ENCODE measurements around the gene TBCE.
A peak's percentile ranks its signal among the peaks of the same experiment; 100 is the strongest.
"Not testable (repeated sequence)": the region's sequence is repeated elsewhere in the genome, so short reads cannot be mapped to it uniquely, and the experiment has no call there.

TBCE gene

GRCh38 chr1:235357485-235358373 is 9.5 kb upstream of the TBCE start:
- no peak overlapping the region for H3K9ac ChIP-seq (ENCODE audit: low read depth, low read length)

GRCh38 chr1:235358899-235359298 is 8.3 kb upstream of the TBCE start:
- Histone ChIP-seq H3K9me3 (replicated peaks; ENCODE audit: low read length) (no peaks in the 10 kb centered on the region), H3K27me3 (ENCODE audit: control insufficient read depth, insufficient read depth, low read length) (no peaks in the 10 kb centered on the region), H3K4me2 (ENCODE audit: low read length) (no peak overlapping the region), H3K4me1 (ENCODE audit: control insufficient read depth, insufficient read depth, low read length) (no peaks in the 10 kb centered on the region), H3K9ac (ENCODE audit: low read depth, low read length) (no peak overlapping the region), H3K4me3 (ENCODE audit: low read length) (no peak overlapping the region), H3K36me3 (ENCODE audit: insufficient read depth, low read length) (no peaks in the 10 kb centered on the region)

More at GRCh38 chr1:235357485-235358373, 9.5 kb upstream of the TBCE start:
- no peak overlapping the region for H3K4me3 ChIP-seq (ENCODE audit: low read length)
- H3K27me3 ChIP-seq (ENCODE audit: control insufficient read depth, insufficient read depth, low read length): no peaks in the 10 kb centered on the region
- no peaks in the 10 kb centered on the region for H3K9me3 ChIP-seq (replicated peaks; ENCODE audit: low read length)
- H3K36me3 ChIP-seq (ENCODE audit: insufficient read depth, low read length): no peaks in the 10 kb centered on the region
- H3K4me2 ChIP-seq (ENCODE audit: low read length): peak overlapping the region; percentile 20
- H3K4me1 ChIP-seq (ENCODE audit: control insufficient read depth, insufficient read depth, low read length): no peaks in the 10 kb centered on the region

DNA sequence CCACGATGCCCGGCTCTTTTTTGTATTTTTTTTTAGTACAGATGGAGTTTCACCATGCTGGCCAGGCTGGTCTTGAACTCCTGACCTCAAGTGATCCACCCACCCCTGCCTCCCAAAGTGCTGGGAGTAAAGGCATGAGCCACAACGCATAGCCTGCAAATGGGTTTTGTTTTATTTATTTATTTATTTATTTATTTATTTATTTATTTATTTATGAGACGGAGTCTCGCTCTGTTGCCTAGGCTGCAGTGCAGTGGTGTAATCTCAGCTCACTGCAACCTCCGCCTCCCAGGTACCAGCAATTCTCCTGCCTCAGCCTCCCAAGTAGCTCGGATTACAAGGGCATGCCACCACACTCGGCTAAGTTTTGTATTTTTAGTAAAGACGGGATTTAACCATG is 3.0 kb upstream of the TBCE start:
- H3K4me2 ChIP-seq (ENCODE audit: low read length); H3K36me3 ChIP-seq (ENCODE audit: insufficient read depth, low read length); H3K9ac ChIP-seq (ENCODE audit: low read depth, low read length); H3K4me3 ChIP-seq (ENCODE audit: low read length); H3K9me3 ChIP-seq (replicated peaks; ENCODE audit: low read length); H3K4me1 ChIP-seq (ENCODE audit: control insufficient read depth, insufficient read depth, low read length); H3K27me3 ChIP-seq (ENCODE audit: control insufficient read depth, insufficient read depth, low read length): not testable (repeated sequence)

DNA sequence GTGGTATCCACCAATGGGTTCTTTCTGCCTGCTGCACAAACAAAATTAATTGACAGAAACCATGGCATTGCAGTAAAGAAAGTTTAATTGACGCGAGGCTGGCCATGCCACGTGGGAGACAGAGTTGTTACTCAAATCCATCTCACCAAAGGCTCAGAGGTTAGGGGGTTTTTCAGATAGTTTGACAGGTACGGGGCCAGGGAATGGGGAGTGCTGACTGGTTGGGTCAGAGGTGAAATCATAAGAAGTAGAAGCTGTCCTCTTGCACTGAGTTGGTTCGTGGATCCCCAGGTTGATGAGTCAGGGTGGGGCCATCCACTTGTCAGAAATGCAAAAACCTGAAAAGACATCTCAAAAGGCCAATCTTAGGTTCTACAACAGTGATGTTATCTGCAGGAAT is 941 bp upstream of the TBCE start:
- Histone ChIP-seq H3K27me3 (ENCODE audit: control insufficient read depth, insufficient read depth, low read length) (no peaks in the 10 kb centered on the region), H3K9ac (ENCODE audit: low read depth, low read length) (no peak overlapping the region), H3K9me3 (replicated peaks; ENCODE audit: low read length) (no peaks in the 10 kb centered on the region), H3K4me3 (ENCODE audit: low read length) (no peak overlapping the region), H3K36me3 (ENCODE audit: insufficient read depth, low read length) (no peaks in the 10 kb centered on the region), H3K4me2 (ENCODE audit: low read length) (no peak overlapping the region), H3K4me1 (ENCODE audit: control insufficient read depth, insufficient read depth, low read length) (peaks cover 8% of the 10 kb centered on the region)

DNA sequence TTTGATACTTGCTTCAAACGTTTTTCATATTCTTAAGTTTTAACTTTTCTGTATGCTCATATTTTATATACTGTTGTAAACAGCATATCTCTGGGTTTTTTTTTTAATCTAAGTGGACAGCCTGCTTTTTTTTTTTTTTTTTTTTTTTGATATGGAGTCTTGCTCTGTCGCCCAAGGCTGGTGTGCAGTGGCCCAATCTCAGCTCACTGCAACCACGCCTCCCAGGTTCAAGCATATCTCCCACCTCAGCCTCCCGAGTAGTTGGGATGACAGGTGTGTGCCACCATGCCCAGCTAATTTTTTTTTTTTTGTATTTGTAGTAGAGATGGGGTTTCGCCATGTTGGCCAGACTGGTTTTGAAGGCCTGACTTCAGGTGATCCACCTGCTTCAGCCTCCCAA is 1.2 kb downstream of the TBCE start:
- Histone ChIP-seq H3K4me3 (ENCODE audit: low read length) (peak overlapping the region; percentile 83), H3K4me1 (ENCODE audit: control insufficient read depth, insufficient read depth, low read length) (peaks cover 8% of the 10 kb centered on the region), H3K36me3 (ENCODE audit: insufficient read depth, low read length) (no peaks in the 10 kb centered on the region), H3K9ac (ENCODE audit: low read depth, low read length) (no peak overlapping the region), H3K4me2 (ENCODE audit: low read length) (peak overlapping the region; percentile 78), H3K27me3 (ENCODE audit: control insufficient read depth, insufficient read depth, low read length) (no peaks in the 10 kb centered on the region), H3K9me3 (replicated peaks; ENCODE audit: low read length) (no peaks in the 10 kb centered on the region)

- H3K4me3 ChIP-seq (ENCODE audit: low read length): no peak overlapping the region
- H3K9ac ChIP-seq (ENCODE audit: low read depth, low read length): no peak overlapping the region
- no peak overlapping the region for H3K4me2 ChIP-seq (ENCODE audit: low read length)
- peaks cover 8% of the 10 kb centered on the region for H3K4me1 ChIP-seq (ENCODE audit: control insufficient read depth, insufficient read depth, low read length)
- H3K27me3 ChIP-seq (ENCODE audit: control insufficient read depth, insufficient read depth, low read length): no peaks in the 10 kb centered on the region
- no peaks in the 10 kb centered on the region for H3K9me3 ChIP-seq (replicated peaks; ENCODE audit: low read length)
- no peaks in the 10 kb centered on the region for H3K36me3 ChIP-seq (ENCODE audit: insufficient read depth, low read length)
Observed at GRCh38 chr1:235369802-235370201, 2.6 kb downstream of the TBCE start.

- Histone ChIP-seq H3K4me2 (ENCODE audit: low read length) (no peak overlapping the region), H3K27me3 (ENCODE audit: control insufficient read depth, insufficient read depth, low read length) (no peaks in the 10 kb centered on the region), H3K9ac (ENCODE audit: low read depth, low read length) (no peak overlapping the region), H3K9me3 (replicated peaks; ENCODE audit: low read length) (no peaks in the 10 kb centered on the region), H3K4me1 (ENCODE audit: control insufficient read depth, insufficient read depth, low read length) (no peaks in the 10 kb centered on the region), H3K36me3 (ENCODE audit: insufficient read depth, low read length) (peaks cover 16% of the 10 kb centered on the region), H3K4me3 (ENCODE audit: low read length) (no peak overlapping the region)
Observed at GRCh38 chr1:235375919-235376605, 8.8 kb downstream of the TBCE start.

DNA sequence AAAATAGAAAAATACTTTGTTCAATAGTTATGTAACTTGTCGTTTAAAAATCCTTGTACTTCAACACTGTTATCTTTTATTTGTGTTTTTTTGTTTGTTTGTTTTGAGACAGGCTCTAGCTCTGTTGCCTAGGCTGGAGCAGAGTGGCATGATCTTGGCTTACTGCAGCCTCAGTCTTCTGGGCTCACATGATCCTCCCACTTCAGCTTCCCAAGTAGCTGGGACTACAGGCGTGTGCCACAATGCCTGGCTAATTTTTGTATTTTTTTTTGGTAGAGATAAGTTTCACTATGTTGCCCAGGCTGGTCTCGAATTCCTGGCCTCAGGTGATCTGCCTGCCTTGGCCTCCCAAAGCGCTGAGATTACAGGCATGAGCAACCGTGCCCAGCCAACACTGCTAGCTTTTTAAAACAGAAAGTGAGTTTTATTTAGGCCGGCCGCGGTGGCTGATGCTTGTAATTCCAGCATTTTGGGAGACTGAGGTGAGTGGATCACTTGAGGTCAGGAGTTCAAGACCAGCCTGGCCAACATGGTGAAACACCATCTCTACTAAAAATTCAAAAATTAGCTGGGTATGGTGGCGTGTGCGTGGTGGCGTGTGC is 11.0 kb downstream of the TBCE start:
- H3K36me3 ChIP-seq (ENCODE audit: insufficient read depth, low read length): peaks cover 18% of the 10 kb centered on the region
- H3K9me3 ChIP-seq (replicated peaks; ENCODE audit: low read length); H3K4me3 ChIP-seq (ENCODE audit: low read length); H3K27me3 ChIP-seq (ENCODE audit: control insufficient read depth, insufficient read depth, low read length); H3K4me2 ChIP-seq (ENCODE audit: low read length); H3K9ac ChIP-seq (ENCODE audit: low read depth, low read length); H3K4me1 ChIP-seq (ENCODE audit: control insufficient read depth, insufficient read depth, low read length): not testable (repeated sequence)

DNA sequence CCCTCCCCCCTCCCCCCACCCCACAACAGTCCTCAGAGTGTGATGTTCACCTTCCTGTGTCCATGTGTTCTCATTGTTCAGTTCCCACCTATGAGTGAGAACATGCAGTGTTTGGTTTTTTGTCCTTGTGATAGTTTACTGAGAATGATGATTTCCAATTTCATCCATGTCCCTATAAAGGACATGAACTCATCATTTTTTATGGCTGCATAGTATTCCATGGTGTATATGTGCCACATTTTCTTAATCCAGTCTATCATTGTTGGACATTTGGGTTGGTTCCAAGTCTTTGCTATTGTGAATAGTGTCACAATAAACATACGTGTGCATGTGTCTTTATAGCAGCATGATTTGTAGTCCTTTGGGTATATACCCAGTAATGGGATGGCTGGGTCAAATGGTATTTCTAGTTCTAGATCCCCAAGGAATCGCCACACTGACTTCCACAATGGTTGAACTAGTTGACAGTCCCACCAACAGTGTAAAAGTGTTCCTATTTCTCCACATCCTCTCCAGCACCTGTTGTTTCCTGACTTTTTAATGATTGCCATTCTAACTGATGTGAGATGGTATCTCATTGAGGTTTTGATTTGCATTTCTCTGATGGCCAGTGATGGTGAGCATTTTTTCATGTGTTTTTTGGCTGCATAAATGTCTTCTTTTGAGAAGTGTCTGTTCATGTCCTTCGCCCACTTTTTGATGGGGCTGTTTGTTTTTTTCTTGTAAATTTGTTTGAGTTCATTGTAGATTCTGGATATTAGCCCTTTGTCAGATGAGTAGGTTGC is 14.9 kb downstream of the TBCE start:
- H3K9ac ChIP-seq (ENCODE audit: low read depth, low read length); H3K36me3 ChIP-seq (ENCODE audit: insufficient read depth, low read length); H3K9me3 ChIP-seq (replicated peaks; ENCODE audit: low read length); H3K27me3 ChIP-seq (ENCODE audit: control insufficient read depth, insufficient read depth, low read length); H3K4me2 ChIP-seq (ENCODE audit: low read length); H3K4me3 ChIP-seq (ENCODE audit: low read length); H3K4me1 ChIP-seq (ENCODE audit: control insufficient read depth, insufficient read depth, low read length): not testable (repeated sequence)

GRCh38 chr1:235385633-235386032 is 18.4 kb downstream of the TBCE start:
- H3K9me3 ChIP-seq (replicated peaks; ENCODE audit: low read length); H3K4me3 ChIP-seq (ENCODE audit: low read length); H3K36me3 ChIP-seq (ENCODE audit: insufficient read depth, low read length); H3K4me1 ChIP-seq (ENCODE audit: control insufficient read depth, insufficient read depth, low read length); H3K9ac ChIP-seq (ENCODE audit: low read depth, low read length); H3K4me2 ChIP-seq (ENCODE audit: low read length); H3K27me3 ChIP-seq (ENCODE audit: control insufficient read depth, insufficient read depth, low read length): not testable (repeated sequence)

GRCh38 chr1:235391874-235392273 is 24.6 kb downstream of the TBCE start:
- no peaks in the 10 kb centered on the region for H3K9me3 ChIP-seq (replicated peaks; ENCODE audit: low read length)
- H3K9ac ChIP-seq (ENCODE audit: low read depth, low read length): no peak overlapping the region
- H3K27me3 ChIP-seq (ENCODE audit: control insufficient read depth, insufficient read depth, low read length): no peaks in the 10 kb centered on the region
- H3K4me2 ChIP-seq (ENCODE audit: low read length): no peak overlapping the region
- H3K36me3 ChIP-seq (ENCODE audit: insufficient read depth, low read length): no peaks in the 10 kb centered on the region
- no peak overlapping the region for H3K4me3 ChIP-seq (ENCODE audit: low read length)
- no peaks in the 10 kb centered on the region for H3K4me1 ChIP-seq (ENCODE audit: control insufficient read depth, insufficient read depth, low read length)

Measured in skeletal muscle satellite cell (primary cell).